ENCODE data around the gene ATP8A1.

- TF ChIP-seq CTCF (IDR thresholded peaks at IDR 0.05) (no peak), SIN3A (IDR thresholded peaks at IDR 0.05; ENCODE audit: borderline replicate concordance, insufficient read depth, low read depth, low read length) (no peak), POLR2AphosphoS5 (IDR thresholded peaks at IDR 0.05; ENCODE audit: low read depth, low read length) (no peak)
Measured at GRCh38 chr4:42480281-42480680, 176.6 kb downstream of the ATP8A1 start.
